Smooth muscle cell (in vitro differentiated cells): ENCODE data around the gene ASPM. TPM values are rescaled to one million over a fixed set of nuclear protein-coding genes. Genes with fewer than 3 reads are reported as not detected.

Experiments used
- DNase-seq: peaks from one replicate; lab custom pipeline; 2025; ENCODE audit not compliant: unreplicated experiment; lab: John Stamatoyannopoulos, UW
- H2AFZ ChIP-seq: fragments of 200-600 bp; sonication (generic); 2 replicates; pipeline ENCODE4 v1.6.0; 2016; ENCODE audit warnings: antibody characterized with exemption, low read depth, mild to moderate bottlenecking
- H3F3A ChIP-seq: fragments of 200-600 bp; sonication (generic); 2 replicates; pipeline ENCODE4 v1.6.0; 2017; ENCODE audit warnings: antibody characterized with exemption, low read depth
- H3K27ac ChIP-seq: fragments of 200-600 bp; sonication (generic); 2 replicates; pipeline ENCODE4 v1.5.1; 2016; ENCODE audit warnings: low read depth, mild to moderate bottlenecking
- H3K27me3 ChIP-seq: fragments of 200-600 bp; sonication (generic); 2 replicates; pipeline ENCODE4 v1.6.1; 2016; ENCODE audit warnings: low read depth, mild to moderate bottlenecking
- H3K36me3 ChIP-seq: fragments of 200-600 bp; sonication (generic); 2 replicates; pipeline ENCODE4 v1.5.1; 2016; ENCODE audit warnings: low read depth
- H3K4me1 ChIP-seq: fragments of 200-600 bp; sonication (generic); 2 replicates; pipeline ENCODE4 v1.5.1; 2016; ENCODE audit warnings: low read depth
- H3K4me2 ChIP-seq: fragments of 200-600 bp; sonication (generic); 2 replicates; pipeline ENCODE4 v1.6.0; 2016; ENCODE audit warnings: mild to moderate bottlenecking
- H3K4me3 ChIP-seq: fragments of 200-600 bp; sonication (generic); 2 replicates; pipeline ENCODE4 v1.5.1; 2016; ENCODE audit warnings: mild to moderate bottlenecking
- H3K79me2 ChIP-seq: fragments of 200-600 bp; sonication (generic); 2 replicates; pipeline ENCODE4 v1.6.0; 2016; ENCODE audit warnings: low read depth, mild to moderate bottlenecking
- H3K9ac ChIP-seq: fragments of 200-600 bp; sonication (generic); 2 replicates; pipeline ENCODE4 v1.6.0; 2016; ENCODE audit warnings: low read depth
- H3K9me3 ChIP-seq: fragments of 200-600 bp; sonication (generic); replicated peaks from 2 replicates; pipeline ENCODE4 v1.5.1; 2016; ENCODE audit warnings: low read depth
- H4K20me1 ChIP-seq: fragments of 200-600 bp; sonication (generic); 2 replicates; pipeline ENCODE4 v1.6.0; 2016; ENCODE audit warnings: low read depth
- CTCF ChIP-seq: fragments of 200-600 bp; sonication (generic); IDR thresholded peaks from 2 replicates; pipeline ENCODE4 v1.5.1; 2017; ENCODE audit warnings: borderline replicate concordance, mild to moderate bottlenecking, antibody characterized with exemption; ENCODE audit not compliant: insufficient read depth, poor library complexity, severe bottlenecking
- WGBS: methylation state at CpG from one replicate; pipeline ENCODE4 v1.1.7; 2016; ENCODE audit warnings: low lambda C conversion rate; 5-methylcytosine and 5-hydroxymethylcytosine counted together
- polyA plus RNA-seq: library from polyadenylated mRNA; unstranded; fragments of >200 nt; fragmentation: Nextera tagmentation; extraction: Ambion mirVana; gene quantifications from 2 replicates; pipeline ENCODE4 v1.2.1, GENCODE V29; 2016
- total RNA-seq: library from RNA; depleted of rRNA; stranded (reverse); fragments of >200 nt; gene quantifications from 2 replicates; pipeline ENCODE4 v1.2.3, GENCODE V29; 2014

Gene ASPM
- total and polyA plus RNA-seq, 2 experiments from 2014 or later = 1.7 to 8.8 TPM

- Histone ChIP-seq H3K36me3 (peaks cover 26% of the 10 kb centered on the region), H3K9me3 (no peaks in the 10 kb centered on the region), H3K27ac (no peak overlapping the region), H3K4me1 (no peaks in the 10 kb centered on the region), H3K4me3 (no peak overlapping the region), H3K4me2 (no peak overlapping the region), H2AFZ (no peak overlapping the region), H3F3A (no peaks in the 10 kb centered on the region), H3K27me3 (no peaks in the 10 kb centered on the region), H3K79me2 (peaks cover 4% of the 10 kb centered on the region), H4K20me1 (peaks cover 38% of the 10 kb centered on the region), H3K9ac (no peak overlapping the region)
- TF ChIP-seq CTCF = no peak
- no peak for DNase-seq
- WGBS = 92% methylated on average over 5 of the region's 5 CpGs
These were observed 36.8 kb upstream of the ASPM start for GRCh38 chr1:197183195-197183748.

GRCh38 chr1:197182716-197183115, 36.2 kb upstream of the ASPM start:
- Histone ChIP-seq H2AFZ (no peak overlapping the region), H3K27me3 (no peaks in the 10 kb centered on the region), H3K4me2 (no peak overlapping the region), H3K4me3 (no peak overlapping the region), H3F3A (no peaks in the 10 kb centered on the region), H3K79me2 (peaks cover 4% of the 10 kb centered on the region), H3K4me1 (no peaks in the 10 kb centered on the region), H3K9me3 (no peaks in the 10 kb centered on the region), H4K20me1 (peaks cover 38% of the 10 kb centered on the region), H3K9ac (no peak overlapping the region), H3K36me3 (peaks cover 22% of the 10 kb centered on the region), H3K27ac (no peak overlapping the region)
- no peak for DNase-seq
- 95% methylated on average over 3 of the region's 3 CpGs for WGBS
- no peak for TF ChIP-seq CTCF

- no peak for DNase-seq
- WGBS = 97% methylated on average over 3 of the region's 3 CpGs
These were observed 35.5 kb upstream of the ASPM start for GRCh38 chr1:197181982-197182381.

More at GRCh38 chr1:197181982-197182381, 35.5 kb upstream of the ASPM start:
- H3K36me3 ChIP-seq = peaks cover 17% of the 10 kb centered on the region
- H3K27me3 ChIP-seq = no peaks in the 10 kb centered on the region
- H3K27ac ChIP-seq = no peak overlapping the region
- H3K79me2 ChIP-seq = peaks cover 4% of the 10 kb centered on the region
- H3K9ac ChIP-seq = no peak overlapping the region
- H3K4me2 ChIP-seq = no peak overlapping the region
- no peak overlapping the region for H2AFZ ChIP-seq
- H3K4me1 ChIP-seq = no peaks in the 10 kb centered on the region
- H3K9me3 ChIP-seq = no peaks in the 10 kb centered on the region
- H4K20me1 ChIP-seq = peaks cover 38% of the 10 kb centered on the region
- H3K4me3 ChIP-seq = no peak overlapping the region
- TF ChIP-seq CTCF = no peak
- H3F3A ChIP-seq = no peaks in the 10 kb centered on the region
